Left lobe of liver (tissue), 2 donors: Measurements from ENCODE around the gene ZNF598. TPM values are rescaled to one million over a fixed set of nuclear protein-coding genes. Genes with fewer than 3 reads are reported as not detected.
"Not testable (repeated sequence)": the region's sequence is repeated elsewhere in the genome, so short reads cannot be mapped to it uniquely, and the experiment has no call there.

Experiments used
- ATAC-seq: fragments of 200-7000 bp; cut with Tn5 transposase; one replicate; pipeline ENCODE4 v1.9.1; 2020; ENCODE audit warnings: mild to moderate bottlenecking, moderate library complexity
- DNase-seq: peaks from one replicate; pipeline ENCODE4 v3.0.0-alpha.2; 2020; ENCODE audit warnings: low spot score
- total RNA-seq: library from RNA; stranded (reverse); gene quantifications from one replicate; pipeline ENCODE4 v1.2.1, GENCODE V29; 2021
- donor health status: DM: no; HTN: no; CAD: no; lungs with moderate emphysema.
- donor health status: DM: no; HTN: yes; CAD: no.

ZNF598 gene
- total RNA-seq, 1 donor from 2014 or later: 29.9 TPM

DNA sequence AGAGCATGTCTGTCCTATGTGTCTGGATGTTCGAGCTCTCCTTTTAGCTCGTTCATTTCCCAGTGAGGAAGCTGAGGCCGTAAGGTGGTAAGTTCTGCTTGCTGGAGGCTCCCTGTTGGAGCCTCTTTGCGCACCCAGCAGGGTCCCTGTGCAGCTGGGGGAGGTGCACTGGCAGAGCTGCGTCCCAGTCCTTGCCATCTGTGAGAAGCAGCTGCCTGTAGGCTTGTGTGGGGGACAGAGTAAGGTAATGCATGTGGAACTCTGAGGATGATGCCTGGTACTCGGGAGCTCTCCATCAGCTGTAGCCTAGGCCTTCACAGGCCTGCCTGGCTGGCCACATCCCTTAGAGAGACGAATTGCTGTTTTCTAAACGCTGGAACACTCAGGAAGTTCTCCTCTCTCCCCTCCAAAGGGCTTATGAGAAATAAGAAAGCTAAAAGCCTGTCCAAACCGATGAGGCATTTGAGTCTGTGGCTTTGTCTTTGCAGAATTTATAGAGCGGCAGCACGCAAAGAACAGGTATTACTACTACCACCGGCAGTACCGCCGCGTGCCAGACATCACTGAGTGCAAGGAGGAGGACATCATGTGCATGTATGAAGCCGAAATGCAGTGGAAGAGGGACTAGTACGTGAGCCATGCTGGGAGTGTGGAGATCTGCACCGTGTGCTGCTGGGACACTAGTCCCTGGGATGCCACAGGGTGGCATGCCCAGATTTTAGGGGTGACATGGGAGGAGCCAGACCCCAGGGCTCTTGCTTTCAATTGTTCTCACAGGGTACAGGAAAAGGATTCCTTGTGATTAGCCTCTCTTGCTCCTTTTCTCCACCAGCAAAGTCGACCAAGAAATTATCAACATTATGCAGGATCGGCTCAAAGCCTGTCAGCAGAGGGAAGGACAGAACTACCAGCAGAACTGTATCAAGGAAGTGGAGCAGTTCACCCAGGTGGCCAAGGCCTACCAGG lies 48.7 kb downstream of the ZNF598 start:
- DNase-seq: no peak
- no peak for ATAC-seq

DNA sequence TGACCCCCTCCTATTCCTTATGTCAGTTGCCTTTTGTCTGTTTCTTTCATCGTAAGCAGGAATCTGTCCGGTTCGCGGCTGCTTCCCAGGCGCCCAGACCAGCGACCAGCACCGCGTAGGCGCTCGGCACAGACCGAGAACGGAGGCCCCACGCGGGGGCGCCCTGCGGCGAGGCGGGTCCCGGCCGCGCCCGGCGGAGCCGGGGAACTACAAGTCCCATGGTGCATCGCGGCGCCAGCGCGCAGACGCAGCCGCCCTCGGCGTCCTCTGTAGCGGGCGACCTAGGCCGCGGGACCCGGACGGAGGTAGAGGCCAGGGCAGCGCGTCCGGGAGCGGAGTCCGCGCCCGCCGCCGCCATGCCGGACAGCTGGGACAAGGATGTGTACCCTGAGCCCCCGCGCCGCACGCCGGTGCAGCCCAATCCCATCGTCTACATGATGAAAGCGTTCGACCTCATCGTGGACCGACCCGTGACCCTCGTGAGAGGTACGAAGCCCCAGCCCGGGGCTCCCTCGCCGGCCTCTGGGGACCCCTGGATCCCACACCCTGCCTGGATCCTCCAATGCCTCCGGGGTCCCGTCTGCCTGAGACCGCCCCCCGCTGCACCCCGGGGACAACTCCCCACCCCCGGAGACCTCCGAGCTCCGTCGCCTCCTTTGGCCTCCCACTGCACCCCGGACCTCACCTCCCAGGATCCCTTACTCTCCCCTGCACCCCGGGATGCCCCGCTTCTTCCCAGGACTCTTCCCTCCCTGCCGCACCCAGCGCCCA lies 50.2 kb downstream of the ZNF598 start, which contains the start of gene NDUFB10:
Gene NDUFB10 (plus strand): TSS at position 270 of the 771 bp plus-strand sequence. CDS start 87 bp downstream, at position 357.
- peak; percentile 96 for ATAC-seq
- peak; percentile 96 for DNase-seq

DNA sequence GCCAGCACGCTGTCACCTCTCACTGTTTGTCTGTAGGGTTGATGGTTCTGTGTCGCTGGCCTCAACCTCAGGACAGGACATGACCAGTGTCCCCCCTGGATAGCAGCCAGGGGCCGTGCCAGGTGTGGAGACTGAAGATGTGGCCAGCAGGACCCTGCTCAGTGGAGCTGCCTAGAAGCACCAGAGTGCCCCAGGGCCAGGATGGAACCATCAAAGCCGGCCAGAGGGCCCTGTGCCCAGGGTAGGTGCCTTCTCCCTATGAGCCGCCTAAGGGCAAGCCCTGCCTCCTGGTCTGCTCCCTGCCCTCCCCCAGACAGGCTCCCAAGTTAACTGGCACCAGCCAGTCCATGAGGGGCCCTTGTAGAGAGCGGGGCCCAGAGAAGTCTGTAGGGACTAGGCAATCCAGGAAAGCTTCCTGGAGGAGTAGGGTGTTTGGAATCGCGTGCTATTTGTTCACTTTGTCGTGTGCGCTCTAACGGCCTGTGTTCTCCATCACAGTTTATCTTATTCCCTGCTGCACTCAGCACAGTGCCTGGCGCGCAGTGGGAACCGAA lies 50.8 kb downstream of the ZNF598 start:
- DNase-seq (no peak), ATAC-seq (peak; percentile 9)

DNA sequence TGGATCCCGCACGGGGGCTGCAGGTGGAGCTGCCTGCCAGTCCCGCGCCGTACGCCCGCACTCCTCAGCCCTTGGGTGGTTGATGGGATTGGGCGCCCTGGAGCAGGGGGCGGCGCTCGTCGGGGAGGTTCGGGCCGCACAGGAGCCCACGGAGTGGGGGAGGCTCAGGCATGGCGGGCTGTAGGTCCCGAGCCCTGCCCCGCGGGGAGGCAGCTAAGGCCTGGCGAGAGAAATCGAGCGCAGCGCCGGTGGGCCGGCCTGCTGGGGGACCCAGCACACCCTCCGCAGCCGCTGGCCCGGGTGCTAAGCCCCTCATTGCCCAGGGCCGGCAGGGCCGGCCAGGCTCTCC lies 51.5 kb downstream of the ZNF598 start:
- ATAC-seq, DNase-seq: not testable (repeated sequence)

DNA sequence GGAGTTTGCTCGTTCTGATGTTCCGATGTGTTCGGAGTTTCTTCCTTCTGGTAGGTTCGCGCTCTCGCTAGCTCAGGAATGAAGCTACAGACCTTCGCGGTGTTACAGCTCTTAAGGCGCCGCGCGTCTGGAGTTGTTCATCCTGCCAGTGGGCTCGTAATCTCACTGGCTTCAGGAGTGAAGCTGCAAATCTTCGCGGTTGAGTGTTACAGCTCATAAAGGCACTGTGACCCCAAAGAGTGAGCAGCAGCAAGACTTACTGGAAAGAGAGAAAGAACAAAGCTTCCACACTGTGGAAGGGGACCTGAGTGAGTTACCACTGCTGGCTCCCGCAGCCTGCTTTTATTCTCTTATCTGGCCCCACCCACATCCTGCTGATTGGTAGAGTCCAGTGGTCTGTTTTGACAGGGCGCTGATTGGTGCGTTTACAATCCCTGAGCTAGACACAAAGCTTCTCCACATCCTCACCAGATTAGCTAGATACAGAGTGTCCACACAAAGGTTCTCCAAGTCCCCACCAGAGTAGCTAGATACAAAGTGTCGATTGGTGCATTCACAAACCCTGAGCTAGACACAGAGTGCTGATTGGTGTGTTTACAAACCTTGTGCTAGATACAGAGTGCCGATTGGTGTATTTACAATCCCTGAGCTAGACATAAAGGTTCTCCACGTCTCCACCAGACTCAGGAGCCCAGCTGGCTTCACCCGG lies 52.0 kb downstream of the ZNF598 start:
- ATAC-seq, DNase-seq: not testable (repeated sequence)

DNA sequence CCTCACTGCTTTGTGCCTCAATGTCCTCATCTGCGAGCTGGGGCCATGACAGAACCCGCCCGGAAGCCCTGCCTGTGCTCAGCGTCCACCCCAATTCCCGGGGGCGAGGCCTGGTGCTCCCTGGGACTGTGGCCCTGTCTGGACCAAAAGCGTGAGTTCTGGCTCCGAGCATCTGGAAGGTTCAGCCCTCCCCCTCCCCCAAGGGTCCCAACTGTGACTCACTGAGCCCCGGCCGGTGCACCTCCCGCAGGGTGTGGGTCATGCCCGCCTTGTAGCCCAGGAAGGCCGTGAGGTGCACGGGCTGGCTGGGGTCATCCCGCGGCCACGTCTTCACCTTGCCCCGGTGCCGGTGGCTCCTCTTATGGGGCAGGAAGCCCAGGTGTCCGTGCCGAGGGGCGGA lies 55.9 kb downstream of the ZNF598 start:
- ATAC-seq (no peak), DNase-seq (no peak)

DNA sequence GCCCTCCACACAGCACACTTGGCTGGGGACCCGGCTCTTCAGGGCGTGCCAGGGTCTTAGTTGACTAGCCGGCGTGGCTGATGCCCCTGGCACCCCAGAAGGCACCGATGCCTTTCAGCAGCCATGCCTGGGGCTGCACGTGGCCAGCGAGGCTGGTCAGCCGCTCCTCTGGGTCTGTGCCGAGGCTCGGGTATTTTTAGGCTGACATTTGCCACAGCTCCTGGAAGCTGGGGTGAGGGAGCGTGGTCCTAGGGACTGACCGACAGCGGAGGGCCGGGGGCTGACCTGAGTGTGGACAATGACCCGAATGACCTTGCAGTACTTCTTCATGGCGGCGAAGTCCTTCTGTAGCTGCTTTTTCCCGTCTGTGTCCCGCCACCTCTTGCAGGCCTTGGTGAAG lies 59.1 kb downstream of the ZNF598 start:
- no peak for ATAC-seq
- no peak for DNase-seq

DNA sequence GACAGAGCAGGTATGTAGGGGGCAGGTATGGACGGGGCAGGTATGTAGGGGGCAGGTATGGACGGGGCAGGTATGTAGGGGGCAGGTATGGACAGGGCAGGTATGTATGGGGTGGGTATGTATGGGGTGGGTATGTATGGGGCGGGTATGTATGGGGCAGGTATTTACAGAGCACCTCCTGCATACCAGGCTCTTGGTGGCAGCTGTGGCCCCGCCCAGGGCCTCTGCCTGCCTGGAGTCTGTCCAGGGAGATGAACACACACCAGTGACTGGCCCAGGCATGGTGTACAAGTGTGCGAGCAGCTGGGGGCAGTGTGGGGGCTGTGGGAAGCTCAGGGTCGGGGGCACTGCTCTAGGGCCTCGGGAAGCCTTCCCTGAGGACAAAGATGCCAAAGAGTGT lies 59.6 kb downstream of the ZNF598 start:
- ATAC-seq: peak; percentile 8

DNA sequence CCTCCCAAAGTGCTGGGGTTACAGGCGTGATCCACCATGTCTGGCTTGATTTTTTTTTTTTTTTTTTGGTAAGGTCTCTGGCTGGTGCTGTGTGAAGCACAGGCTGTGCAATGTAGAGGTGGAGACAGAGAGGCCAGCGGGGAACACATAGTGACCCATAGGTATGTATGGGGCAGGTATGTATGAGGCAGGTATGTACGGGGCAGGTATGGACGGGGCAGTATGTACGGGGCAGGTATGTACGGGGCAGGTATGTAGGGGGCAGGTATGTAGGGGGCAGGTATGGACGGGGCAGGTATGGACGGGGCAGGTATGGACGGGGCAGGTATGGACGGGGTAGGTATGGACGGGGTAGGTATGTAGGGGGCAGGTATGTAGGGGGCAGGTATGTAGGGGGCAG lies 60.1 kb downstream of the ZNF598 start:
- DNase-seq: no peak
- ATAC-seq: no peak

More for the DNA sequence above, 59.6 kb downstream of the ZNF598 start:
- DNase-seq: no peak

Other genes with a start within 250 kb of the ZNF598 start
- 30.9 TPM for gene NME3, start 238.3 kb downstream of the ZNF598 start, total RNA-seq
- 6.8 TPM for gene EME2, start 237.0 kb downstream of the ZNF598 start, total RNA-seq
- gene MRPS34, start 236.7 kb downstream of the ZNF598 start, total RNA-seq: 61.4 TPM
- gene SPSB3, start 227.2 kb downstream of the ZNF598 start, total RNA-seq: 49.1 TPM
- 37.9 TPM for gene NUBP2, start 226.9 kb downstream of the ZNF598 start, total RNA-seq
- 93.9 TPM for gene IGFALS, start 216.1 kb downstream of the ZNF598 start, total RNA-seq
- gene HAGH, start 183.0 kb downstream of the ZNF598 start, total RNA-seq: 176 TPM
- 53.4 TPM for gene FAHD1, start 182.6 kb downstream of the ZNF598 start, total RNA-seq
- 0.20 TPM for gene MEIOB, start 137.7 kb downstream of the ZNF598 start, total RNA-seq
- not detected for gene HS3ST6, start 91.4 kb downstream of the ZNF598 start, total RNA-seq
- 124 TPM for gene MSRB1, start 66.6 kb downstream of the ZNF598 start, total RNA-seq
- not detected for gene RPL3L, start 55.1 kb downstream of the ZNF598 start, total RNA-seq
- 88.6 TPM for gene NDUFB10, start 50.3 kb downstream of the ZNF598 start, total RNA-seq
- 545 TPM for gene RPS2, start 45.0 kb downstream of the ZNF598 start, total RNA-seq
- not detected for gene RNF151, start 43.0 kb downstream of the ZNF598 start, total RNA-seq
- gene TBL3, start 37.8 kb downstream of the ZNF598 start, total RNA-seq: 18.6 TPM
- 1.7 TPM for gene NOXO1, start 28.4 kb downstream of the ZNF598 start, total RNA-seq
- gene GFER, start 25.6 kb downstream of the ZNF598 start, total RNA-seq: 20.3 TPM
- gene SYNGR3, start 19.9 kb downstream of the ZNF598 start, total RNA-seq: 0.30 TPM
- gene NPW, start 10.0 kb upstream of the ZNF598 start, total RNA-seq: 8.5 TPM
- gene NHERF2, start 17.1 kb upstream of the ZNF598 start, total RNA-seq: 334 TPM
- 109 TPM for gene NTHL1, start 38.0 kb upstream of the ZNF598 start, total RNA-seq
- gene TSC2, start 38.2 kb upstream of the ZNF598 start, total RNA-seq: 117 TPM
- gene PKD1, start 126.1 kb upstream of the ZNF598 start, total RNA-seq: 65.0 TPM
- 10.2 TPM for gene RAB26, start 138.8 kb upstream of the ZNF598 start, total RNA-seq
- 44.2 TPM for gene TRAF7, start 146.0 kb upstream of the ZNF598 start, total RNA-seq
- gene CASKIN1, start 186.8 kb upstream of the ZNF598 start, total RNA-seq: 0.05 TPM
- gene MLST8, start 195.6 kb upstream of the ZNF598 start, total RNA-seq: 16.9 TPM
- 5.3 TPM for gene BRICD5, start 201.0 kb upstream of the ZNF598 start, total RNA-seq
- 7.5 TPM for gene PGP, start 205.0 kb upstream of the ZNF598 start, total RNA-seq
- 12.7 TPM for gene E4F1, start 213.8 kb upstream of the ZNF598 start, total RNA-seq
- 1.2 TPM for gene DNASE1L2, start 226.6 kb upstream of the ZNF598 start, total RNA-seq
- 171 TPM for gene ECI1, start 241.8 kb upstream of the ZNF598 start, total RNA-seq